A549 treated with AZD2906 at 1 μM for 4 hours (cell line): ENCODE results near the gene NCEH1. TPM values are rescaled to one million over a fixed set of nuclear protein-coding genes. Genes with fewer than 3 reads are reported as not detected.

Experiments
- total RNA-seq: library from RNA; stranded (reverse); fragments of 200-300 nt; extraction: Qiagen RNA extraction; gene quantifications from 5 replicates; pipeline ENCODE4 v1.2.3, GENCODE V29; 2022

Gene NCEH1
- total RNA-seq = 28.0 to 37.4 TPM (median 30.9 TPM) in 5 replicates

GRCh38 chr3:172710664-172711453 lies at the start of gene NCEH1:
TSS of gene NCEH1 (minus strand) at chr3:172711067. CDS start at chr3:172710984, 83 bp downstream.

GRCh38 chr3:172750368-172751174 lies 39.7 kb upstream of the NCEH1 start, which contains the start of gene ECT2:
TSS of gene ECT2 (plus strand) at chr3:172750726. CDS start at chr3:172754531, 3,805 bp downstream.

Other genes with a start within 250 kb of the NCEH1 start
- gene TNFSF10, start 187.6 kb downstream of the NCEH1 start, total RNA-seq = 0.06 to 0.25 TPM (median 0.16 TPM) in 4 of 5 replicates, not detected in the other
- 55.0 to 80.8 TPM (median 66.3 TPM) in 5 replicates for gene ECT2, start 39.7 kb upstream of the NCEH1 start, total RNA-seq